OCI-LY7 (cell line): ENCODE measurements around the gene PLD6. TPM values are rescaled to one million over a fixed set of nuclear protein-coding genes. Genes with fewer than 3 reads are reported as not detected.

Source experiments
- BruUV-seq: library from RNA; stranded (reverse); fragments of 400-500 nt; replicated peaks from 2 replicates; lab custom pipeline; 2021; lab: Mats Ljungman, UMichigan
- CTCF ChIA-PET: fragments of 300-600 bp; sonication (Branson Sonifier 250); formaldehyde crosslinking; loops from one replicate; lab custom pipeline; 2022; ENCODE audit warnings: antibody characterized with exemption; ENCODE audit not compliant: unreplicated experiment; lab: Charles Lee
- POLR2A ChIA-PET: fragments of 300-600 bp; sonication (Branson Sonifier 250); formaldehyde crosslinking; loops from one replicate; lab custom pipeline; 2022; ENCODE audit warnings: antibody characterized with exemption; lab: Charles Lee
- DNase-seq: peaks from one replicate; pipeline ENCODE4 v3.0.0-alpha.2; 2015; ENCODE audit warnings: low spot score
- H2AFZ ChIP-seq: fragments of 200-600 bp; sonication (generic), shearing (Covaris generic); 2 replicates; pipeline ENCODE4 v1.6.1; 2014; ENCODE audit warnings: mild to moderate bottlenecking, antibody characterized with exemption, low read length, moderate library complexity
- H3K27ac ChIP-seq: fragments of 200-600 bp; sonication (generic); 2 replicates; pipeline ENCODE4 v1.5.1; 2014; ENCODE audit warnings: mixed run types, low read depth, mild to moderate bottlenecking, moderate library complexity, low read length, inconsistent platforms; ENCODE audit not compliant: poor library complexity, severe bottlenecking
- H3K36me3 ChIP-seq: fragments of 200-600 bp; sonication (generic); 2 replicates; pipeline ENCODE4 v1.6.1; 2014; ENCODE audit warnings: mild to moderate bottlenecking, antibody characterized with exemption, low read length, moderate library complexity, mixed read lengths; ENCODE audit not compliant: insufficient read depth
- H3K4me1 ChIP-seq: fragments of 200-600 bp; sonication (generic); 2 replicates; pipeline ENCODE4 v1.5.1; 2014; ENCODE audit warnings: mild to moderate bottlenecking, low read length; ENCODE audit not compliant: insufficient read depth, poor library complexity, severe bottlenecking
- H3K4me2 ChIP-seq: fragments of 200-600 bp; sonication (generic); 2 replicates; pipeline ENCODE4 v1.6.1; 2014; ENCODE audit warnings: mild to moderate bottlenecking, low read length
- H3K4me3 ChIP-seq: fragments of 200-600 bp; sonication (generic); 2 replicates; pipeline ENCODE4 v1.5.1; 2014; ENCODE audit warnings: mild to moderate bottlenecking, low read depth, low read length; ENCODE audit not compliant: poor library complexity, severe bottlenecking
- H3K79me2 ChIP-seq: fragments of 200-600 bp; sonication (generic); 2 replicates; pipeline ENCODE4 v1.6.1; 2016; ENCODE audit warnings: low read depth, mild to moderate bottlenecking, low read length, moderate library complexity, mixed read lengths; ENCODE audit not compliant: insufficient read depth
- H3K9me2 ChIP-seq: fragments of 200-600 bp; sonication (generic); 2 replicates; pipeline ENCODE4 v1.6.1; 2016; ENCODE audit warnings: mild to moderate bottlenecking, low read length, mixed read lengths; ENCODE audit not compliant: insufficient read depth
- H3K9me3 ChIP-seq: fragments of 200-600 bp; sonication (generic); 2 replicates; pipeline ENCODE4 v1.6.1; 2014; ENCODE audit warnings: mild to moderate bottlenecking, mixed run types, low read length, mixed read lengths
- H4K20me1 ChIP-seq: fragments of 200-600 bp; sonication (generic); 2 replicates; pipeline ENCODE4 v1.6.1; 2014; ENCODE audit warnings: mild to moderate bottlenecking, antibody characterized with exemption, low read length, moderate library complexity, mixed read lengths; ENCODE audit not compliant: insufficient read depth
- CTCF ChIP-seq: fragments of 200-600 bp; sonication (generic); conservative IDR thresholded peaks from 2 replicates; pipeline ENCODE4 v1.5.1; 2014; ENCODE audit warnings: mild to moderate bottlenecking, antibody characterized with exemption, low read length, moderate library complexity, mixed read lengths
- EZH2phosphoT487 ChIP-seq: fragments of 200-600 bp; sonication (generic); IDR thresholded peaks from 2 replicates; pipeline ENCODE4 v1.6.1; 2018; ENCODE audit warnings: low read depth, borderline replicate concordance, mild to moderate bottlenecking, mixed run types, antibody characterized with exemption, low read length, moderate library complexity, mixed read lengths
- intact Hi-C: fragments of 100-400 bp; cut with micrococcal nuclease; formaldehyde crosslinking; loops from one replicate; pipeline ENCODE4 v1.10.0; 2022; ENCODE audit not compliant: unreplicated experiment
- total RNA-seq, 2 experiments: library from RNA; depleted of rRNA in 1 of 2; stranded (reverse); fragments of >200 nt in 1 of 2; shearing (Covaris generic) in 1 of 2; gene quantifications; 2 replicates each; pipeline ENCODE4 v1.2.3, GENCODE V29; 2014 to 2022

PLD6 gene
- total RNA-seq, 2 experiments from 2014 or later, result not detected

- BruUV-seq, result no TSS peak
- DNase-seq, result no peak
- Histone ChIP-seq H3K9me2 (no peaks in the 10 kb centered on the region), H3K27ac (no peak overlapping the region), H3K4me3 (no peak overlapping the region), H3K36me3 (no peaks in the 10 kb centered on the region), H3K9me3 (no peaks in the 10 kb centered on the region), H3K4me1 (no peaks in the 10 kb centered on the region), H3K4me2 (no peak overlapping the region), H3K79me2 (no peaks in the 10 kb centered on the region), H2AFZ (no peak overlapping the region), H4K20me1 (no peaks in the 10 kb centered on the region)
- no peak for TF ChIP-seq CTCF
- TF ChIP-seq EZH2phosphoT487, result no peak
- intact Hi-C loops, result no loop called here
- ChIA-PET CTCF (no interaction called here), POLR2A (interaction anchor here (0.8 kb wide), 1 partner anchor 43 kb away, joined by 3 read pairs; no protein-coding TSS in a partner anchor)
Observed at GRCh38 chr17:17191961-17192381, 14.2 kb downstream of the PLD6 start.

- ChIA-PET CTCF (no interaction called here), POLR2A (interaction anchor here (0.8 kb wide), 1 partner anchor 42 kb away, joined by 3 read pairs; no protein-coding TSS in a partner anchor)
- H3K9me3 ChIP-seq, result no peaks in the 10 kb centered on the region
- DNase-seq, result no peak
- H2AFZ ChIP-seq, result no peak overlapping the region
- no peaks in the 10 kb centered on the region for H3K4me1 ChIP-seq
- no peak overlapping the region for H3K4me3 ChIP-seq
- H3K79me2 ChIP-seq, result no peaks in the 10 kb centered on the region
- no peak overlapping the region for H3K4me2 ChIP-seq
- H3K36me3 ChIP-seq, result no peaks in the 10 kb centered on the region
- H3K27ac ChIP-seq, result no peak overlapping the region
- no peaks in the 10 kb centered on the region for H3K9me2 ChIP-seq
- TF ChIP-seq CTCF (no peak), EZH2phosphoT487 (no peak)
- intact Hi-C loops, result no loop called here
- no TSS peak for BruUV-seq
- no peaks in the 10 kb centered on the region for H4K20me1 ChIP-seq
Observed at GRCh38 chr17:17191346-17191792, 14.8 kb downstream of the PLD6 start.

- Histone ChIP-seq H3K36me3 (no peaks in the 10 kb centered on the region), H3K4me2 (no peak overlapping the region), H3K79me2 (no peaks in the 10 kb centered on the region), H3K4me3 (no peak overlapping the region), H4K20me1 (no peaks in the 10 kb centered on the region), H3K9me3 (no peaks in the 10 kb centered on the region), H2AFZ (no peak overlapping the region), H3K27ac (no peak overlapping the region), H3K9me2 (no peaks in the 10 kb centered on the region), H3K4me1 (no peaks in the 10 kb centered on the region)
- no peak for TF ChIP-seq CTCF
- TF ChIP-seq EZH2phosphoT487, result no peak
- ChIA-PET POLR2A (no interaction called here), CTCF (no interaction called here)
- no TSS peak for BruUV-seq
- no peak for DNase-seq
- intact Hi-C loops, result no loop called here
Observed at GRCh38 chr17:17190188-17190587, 15.9 kb downstream of the PLD6 start.
